ENCODE results near the gene KHDC4. TPM values are rescaled to one million over a fixed set of nuclear protein-coding genes. Genes with fewer than 3 reads are reported as not detected.

Gene KHDC4
- total and polyA plus RNA-seq, 2 of the 13 experiments (the other 11 are each of a cell fraction or from before 2014, with no cell fraction given): 33.5 to 92.0 TPM

DNA sequence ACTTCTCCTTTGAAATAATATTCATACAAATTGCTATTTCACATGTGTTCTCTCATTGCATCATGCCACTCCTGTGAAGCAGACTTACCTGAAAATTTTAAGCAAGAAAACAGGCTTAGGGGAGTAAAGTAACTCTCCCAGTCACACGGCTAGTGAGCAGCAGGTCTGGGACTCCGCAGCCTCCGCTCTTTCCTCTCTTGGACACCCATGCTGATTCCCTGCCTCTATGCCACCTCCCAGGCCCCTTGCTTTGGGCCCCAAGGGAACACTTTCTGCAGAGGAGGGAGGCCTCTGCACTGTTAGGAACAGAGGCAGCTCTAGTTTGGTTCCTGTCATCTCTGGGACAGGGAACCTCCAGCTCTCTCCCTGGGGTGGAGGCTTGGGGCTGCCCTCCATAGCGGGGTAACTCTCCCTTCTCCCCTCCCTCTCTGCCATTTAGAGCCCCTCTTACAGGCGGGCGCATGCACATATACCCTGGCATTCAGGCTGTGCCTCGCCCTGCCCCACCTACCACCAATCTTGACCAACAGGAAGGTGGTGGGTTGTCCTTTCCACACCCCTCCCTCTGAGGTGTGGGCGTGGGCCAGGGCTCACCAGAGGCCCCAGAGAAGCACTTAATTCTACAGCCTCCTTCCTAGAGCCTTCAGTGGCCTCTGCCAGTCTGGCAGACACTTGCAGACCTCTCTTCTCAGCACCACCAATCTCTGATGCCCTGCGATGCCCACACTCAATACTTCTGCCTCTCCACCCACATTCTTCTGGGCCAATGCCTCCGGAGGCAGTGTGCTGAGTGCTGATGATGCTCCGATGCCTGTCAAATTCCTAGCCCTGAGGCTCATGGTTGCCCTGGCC is 7.0 kb upstream of the KHDC4 start, which contains the start of gene RXFP4 (continued):
- TF ChIP-seq, protein P1, sequence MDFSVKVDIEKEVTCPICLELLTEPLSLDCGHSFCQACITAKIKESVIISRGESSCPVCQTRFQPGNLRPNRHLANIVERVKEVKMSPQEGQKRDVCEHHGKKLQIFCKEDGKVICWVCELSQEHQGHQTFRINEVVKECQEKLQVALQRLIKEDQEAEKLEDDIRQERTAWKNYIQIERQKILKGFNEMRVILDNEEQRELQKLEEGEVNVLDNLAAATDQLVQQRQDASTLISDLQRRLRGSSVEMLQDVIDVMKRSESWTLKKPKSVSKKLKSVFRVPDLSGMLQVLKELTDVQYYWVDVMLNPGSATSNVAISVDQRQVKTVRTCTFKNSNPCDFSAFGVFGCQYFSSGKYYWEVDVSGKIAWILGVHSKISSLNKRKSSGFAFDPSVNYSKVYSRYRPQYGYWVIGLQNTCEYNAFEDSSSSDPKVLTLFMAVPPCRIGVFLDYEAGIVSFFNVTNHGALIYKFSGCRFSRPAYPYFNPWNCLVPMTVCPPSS (IDR thresholded peaks at IDR 0.05): no peak
- TF ChIP-seq TBX3 (IDR thresholded peaks at IDR 0.05; ENCODE audit: borderline replicate concordance) (no peak), NR2F1 (CRISPR knock-in tag; IDR thresholded peaks at IDR 0.05) (no peak), ZNF10 (CRISPR knock-in tag; IDR thresholded peaks at IDR 0.05; ENCODE audit: borderline replicate concordance, low read depth) (no peak), ZNF790 (CRISPR knock-in tag; IDR thresholded peaks at IDR 0.05; ENCODE audit: borderline replicate concordance) (0 out of 2 replicates have a peak, but pooled peaks have one; percentile 37), KDM5B (CRISPR knock-in tag; IDR thresholded peaks at IDR 0.05; ENCODE audit: borderline replicate concordance) (no peak; the same call in 1 of the 2 replicates), IKZF1 (IDR thresholded peaks at IDR 0.05) (no peak), ELF3 (CRISPR knock-in tag; IDR thresholded peaks at IDR 0.05) (peak; percentile 44; the same call in 1 of the 2 replicates), ZNF160 (CRISPR knock-in tag; IDR thresholded peaks at IDR 0.05) (no peak), ARHGAP35 (CRISPR knock-in tag; IDR thresholded peaks at IDR 0.05; ENCODE audit: borderline replicate concordance) (no peak), ATRX (CRISPR knock-in tag; IDR thresholded peaks at IDR 0.05; ENCODE audit: borderline replicate concordance) (no peak), TRIM24 (CRISPR knock-in tag; IDR thresholded peaks at IDR 0.05) (no peak), E2F1 (CRISPR knock-in tag; IDR thresholded peaks at IDR 0.05) (no peak), ZFY (CRISPR knock-in tag; IDR thresholded peaks at IDR 0.05) (no peak), RCOR2 (CRISPR knock-in tag; IDR thresholded peaks at IDR 0.05) (0 out of 2 replicates have a peak, but pooled peaks have one; percentile 10), NKX3-1 (CRISPR knock-in tag; IDR thresholded peaks at IDR 0.05) (no peak), ZBTB14 (CRISPR knock-in tag; IDR thresholded peaks at IDR 0.05) (no peak), ZSCAN29 (CRISPR knock-in tag; conservative IDR thresholded peaks at IDR 0.05) (0 out of 2 replicates have a peak, but pooled peaks have one; percentile 37), ZSCAN25 (CRISPR knock-in tag; IDR thresholded peaks at IDR 0.05) (no peak), ZKSCAN1 (IDR thresholded peaks at IDR 0.05; ENCODE audit: low read length) (no peak)
- TF ChIP-seq, protein P2, sequence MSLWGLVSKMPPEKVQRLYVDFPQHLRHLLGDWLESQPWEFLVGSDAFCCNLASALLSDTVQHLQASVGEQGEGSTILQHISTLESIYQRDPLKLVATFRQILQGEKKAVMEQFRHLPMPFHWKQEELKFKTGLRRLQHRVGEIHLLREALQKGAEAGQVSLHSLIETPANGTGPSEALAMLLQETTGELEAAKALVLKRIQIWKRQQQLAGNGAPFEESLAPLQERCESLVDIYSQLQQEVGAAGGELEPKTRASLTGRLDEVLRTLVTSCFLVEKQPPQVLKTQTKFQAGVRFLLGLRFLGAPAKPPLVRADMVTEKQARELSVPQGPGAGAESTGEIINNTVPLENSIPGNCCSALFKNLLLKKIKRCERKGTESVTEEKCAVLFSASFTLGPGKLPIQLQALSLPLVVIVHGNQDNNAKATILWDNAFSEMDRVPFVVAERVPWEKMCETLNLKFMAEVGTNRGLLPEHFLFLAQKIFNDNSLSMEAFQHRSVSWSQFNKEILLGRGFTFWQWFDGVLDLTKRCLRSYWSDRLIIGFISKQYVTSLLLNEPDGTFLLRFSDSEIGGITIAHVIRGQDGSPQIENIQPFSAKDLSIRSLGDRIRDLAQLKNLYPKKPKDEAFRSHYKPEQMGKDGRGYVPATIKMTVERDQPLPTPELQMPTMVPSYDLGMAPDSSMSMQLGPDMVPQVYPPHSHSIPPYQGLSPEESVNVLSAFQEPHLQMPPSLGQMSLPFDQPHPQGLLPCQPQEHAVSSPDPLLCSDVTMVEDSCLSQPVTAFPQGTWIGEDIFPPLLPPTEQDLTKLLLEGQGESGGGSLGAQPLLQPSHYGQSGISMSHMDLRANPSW (CRISPR knock-in tag; IDR thresholded peaks at IDR 0.05; ENCODE audit: borderline replicate concordance): no peak
- TF ChIP-seq, protein P3, sequence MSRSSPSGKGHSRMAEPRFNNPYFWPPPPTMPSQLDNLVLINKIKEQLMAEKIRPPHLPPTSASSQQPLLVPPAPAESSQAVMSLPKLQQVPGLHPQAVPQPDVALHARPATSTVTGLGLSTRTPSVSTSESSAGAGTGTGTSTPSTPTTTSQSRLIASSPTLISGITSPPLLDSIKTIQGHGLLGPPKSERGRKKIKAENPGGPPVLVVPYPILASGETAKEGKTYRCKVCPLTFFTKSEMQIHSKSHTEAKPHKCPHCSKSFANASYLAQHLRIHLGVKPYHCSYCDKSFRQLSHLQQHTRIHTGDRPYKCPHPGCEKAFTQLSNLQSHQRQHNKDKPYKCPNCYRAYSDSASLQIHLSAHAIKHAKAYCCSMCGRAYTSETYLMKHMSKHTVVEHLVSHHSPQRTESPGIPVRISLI (CRISPR knock-in tag; IDR thresholded peaks at IDR 0.05; ENCODE audit: borderline replicate concordance): no peak
